H54 (cell line): ENCODE data around the gene EPB41L5.
"Not testable (repeated sequence)": the region's sequence is repeated elsewhere in the genome, so short reads cannot be mapped to it uniquely, and the experiment has no call there.

ENCODE experiments used
- DNase-seq: peaks from one replicate; pipeline ENCODE4 v3.0.0; 2011; ENCODE audit warnings: low spot score, mixed read lengths; ENCODE audit not compliant: insufficient read length
- FAIRE-seq: peaks from 3 replicates; lab custom pipeline; 2011; peaks lifted over from hg19 to GRCh38; lab: Jason Lieb, UNC
- POLR2A ChIP-seq: IDR thresholded peaks from 2 replicates; pipeline ENCODE4 v1.6.1; 2011; ENCODE audit warnings: low read depth, mild to moderate bottlenecking, low read length

The EPB41L5 gene

DNA sequence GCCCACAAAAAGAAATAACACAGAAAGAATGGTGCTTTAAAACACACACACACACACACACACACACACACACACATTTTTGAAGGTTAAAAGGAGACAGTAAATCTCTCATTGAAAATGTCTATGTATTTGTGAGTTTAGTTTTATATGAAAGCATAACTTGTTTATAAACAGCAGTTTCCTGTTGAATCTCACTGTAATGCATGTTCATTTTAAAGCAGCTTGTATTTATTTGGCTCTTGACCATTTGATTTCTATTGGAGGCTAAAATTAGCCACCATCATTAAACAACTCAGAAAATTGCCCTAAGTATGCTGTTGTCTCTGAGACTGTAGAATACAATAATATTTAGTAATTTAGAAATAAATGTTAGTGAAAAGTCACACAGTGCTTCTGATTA, 115.3 kb downstream of the EPB41L5 start:
- TF ChIP-seq POLR2A = no peak
- FAIRE-seq = no peak
- DNase-seq = no peak

DNA sequence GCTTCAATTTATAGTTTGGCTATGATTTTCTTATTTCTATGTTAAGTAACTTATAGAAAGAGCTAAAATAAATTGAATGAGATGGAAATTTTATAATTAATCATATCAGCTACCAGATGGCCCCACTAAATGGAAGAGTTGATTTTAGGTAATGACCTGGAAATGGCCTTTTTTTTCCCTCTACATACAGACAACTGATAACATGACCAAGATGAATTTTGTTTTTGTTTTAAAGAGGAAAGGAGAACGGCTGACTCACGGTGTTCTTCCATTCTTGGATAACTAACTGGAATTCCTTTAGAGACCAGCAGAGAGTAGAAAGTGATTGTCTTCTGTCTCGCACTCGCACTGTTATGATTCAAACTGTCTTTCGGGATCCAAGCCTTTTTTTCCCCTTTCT, 119.3 kb downstream of the EPB41L5 start:
- peak; percentile 84 for FAIRE-seq
- no peak for TF ChIP-seq POLR2A
- no peak for DNase-seq

DNA sequence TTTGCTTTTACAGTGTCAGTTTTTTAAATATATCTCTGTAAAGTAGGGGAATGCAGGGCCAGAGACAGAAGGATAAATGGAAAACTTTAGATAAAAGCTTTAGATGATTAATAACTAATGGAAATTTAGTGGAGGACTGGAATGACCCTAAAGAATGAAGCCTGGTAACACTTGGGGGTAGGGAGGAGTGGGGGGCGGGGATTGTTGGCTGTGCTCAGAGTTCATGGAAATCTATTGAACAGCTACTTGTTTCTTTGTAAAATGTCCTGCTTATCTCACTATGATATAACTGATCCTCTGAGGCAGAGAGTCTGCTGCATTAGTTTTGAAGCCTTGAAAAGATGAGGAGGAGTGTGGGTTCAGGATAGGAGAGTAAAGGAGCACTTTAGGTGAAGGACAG, 119.8 kb downstream of the EPB41L5 start:
- no peak for TF ChIP-seq POLR2A
- FAIRE-seq (no peak), DNase-seq (no peak)

DNA sequence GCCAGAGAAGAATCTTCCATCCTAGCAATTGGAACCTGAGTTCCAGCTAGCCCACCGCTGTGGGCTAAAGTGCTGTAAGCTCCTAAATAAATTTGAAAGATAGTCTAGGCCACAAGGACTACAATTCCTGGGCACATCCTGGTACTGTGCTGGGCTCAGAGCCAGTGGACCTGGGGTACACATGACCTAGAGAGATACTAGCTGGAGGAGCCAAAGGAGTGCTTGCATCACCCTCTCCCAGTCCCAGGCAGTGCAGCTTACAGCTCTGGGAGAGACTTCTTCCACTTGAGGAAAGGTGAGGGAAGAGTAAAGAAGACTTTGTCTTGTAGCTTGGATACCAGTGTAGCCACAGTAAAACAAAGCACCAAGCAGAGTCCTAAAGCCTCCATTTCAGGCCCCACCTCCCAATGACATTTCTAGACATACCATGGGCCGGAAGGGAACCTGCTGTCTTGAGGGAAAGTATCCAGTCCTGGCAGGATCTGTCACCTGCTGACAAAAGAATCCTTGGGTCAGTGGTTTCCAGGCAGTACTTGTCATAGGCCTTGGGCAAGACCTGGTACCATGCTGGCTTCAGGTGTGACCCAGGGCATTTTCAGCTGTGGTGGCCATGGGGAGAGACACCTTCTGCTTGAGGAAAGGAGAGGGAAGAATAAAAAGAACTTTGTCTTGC, 120.8 kb downstream of the EPB41L5 start:
- TF ChIP-seq POLR2A = no peak
- FAIRE-seq (no peak), DNase-seq (no peak)

DNA sequence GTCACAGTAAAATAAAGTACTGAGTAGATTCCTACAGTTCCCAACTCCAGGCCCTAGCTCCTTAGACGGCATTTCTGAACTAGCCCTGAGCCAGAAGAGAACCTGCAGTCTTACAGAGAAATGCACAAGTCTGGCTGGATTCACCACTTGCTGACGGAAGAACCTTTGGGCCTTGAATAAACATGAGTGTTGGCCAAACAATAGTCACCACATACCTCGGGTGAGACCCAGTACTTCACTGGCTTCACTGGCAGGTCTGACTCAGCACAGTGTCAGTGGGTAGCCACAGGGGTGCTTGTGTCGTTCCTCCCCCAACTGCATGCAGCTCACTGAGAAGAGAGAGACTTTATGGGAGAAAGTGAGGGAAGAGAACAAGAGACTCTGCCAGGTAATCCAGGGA, 121.4 kb downstream of the EPB41L5 start:
- peak; percentile 100 for FAIRE-seq
- DNase-seq = peak; percentile 60
- no peak for TF ChIP-seq POLR2A

DNA sequence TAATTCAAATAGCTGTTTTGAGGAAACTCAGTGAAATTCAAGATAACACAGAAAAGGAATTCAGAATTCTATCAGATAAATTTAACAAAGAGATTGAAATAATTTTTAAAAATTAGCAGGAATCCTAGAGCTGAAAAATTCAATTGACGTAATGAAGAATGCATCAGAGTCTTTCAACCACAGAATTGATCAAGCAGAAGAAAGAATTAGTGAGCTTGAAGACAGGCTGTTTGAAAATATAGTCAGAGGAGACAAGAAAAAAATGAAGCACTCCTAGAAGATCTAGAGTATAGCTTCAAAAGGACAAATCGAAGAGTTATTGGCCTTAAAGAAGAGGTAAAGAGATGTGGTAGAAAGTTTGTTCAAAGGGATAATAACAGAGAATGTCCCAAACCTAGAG, 122.1 kb downstream of the EPB41L5 start:
- not testable (repeated sequence) for FAIRE-seq

DNA sequence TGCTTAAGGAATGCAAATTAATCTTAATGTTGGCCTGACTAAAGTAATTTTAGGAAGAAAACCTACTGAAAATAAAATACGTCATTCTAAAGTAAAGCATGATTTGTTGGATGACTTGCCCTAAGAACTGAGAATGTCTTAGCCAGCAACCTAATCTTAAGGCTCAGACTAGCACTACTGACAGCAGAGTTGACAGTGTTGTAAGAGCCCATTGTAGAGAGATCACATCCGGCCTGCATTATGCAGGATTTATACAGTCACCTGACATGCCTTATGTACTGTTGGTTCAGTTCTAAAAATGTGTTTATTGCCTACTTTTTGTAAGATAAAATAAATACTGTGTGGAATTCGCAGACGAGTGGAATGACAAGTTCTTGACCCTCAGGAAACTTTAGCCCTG, 128.0 kb downstream of the EPB41L5 start:
- FAIRE-seq (no peak), DNase-seq (no peak)
- TF ChIP-seq POLR2A = no peak

More for the DNA sequence above, 122.1 kb downstream of the EPB41L5 start:
- not testable (repeated sequence) for DNase-seq

DNA sequence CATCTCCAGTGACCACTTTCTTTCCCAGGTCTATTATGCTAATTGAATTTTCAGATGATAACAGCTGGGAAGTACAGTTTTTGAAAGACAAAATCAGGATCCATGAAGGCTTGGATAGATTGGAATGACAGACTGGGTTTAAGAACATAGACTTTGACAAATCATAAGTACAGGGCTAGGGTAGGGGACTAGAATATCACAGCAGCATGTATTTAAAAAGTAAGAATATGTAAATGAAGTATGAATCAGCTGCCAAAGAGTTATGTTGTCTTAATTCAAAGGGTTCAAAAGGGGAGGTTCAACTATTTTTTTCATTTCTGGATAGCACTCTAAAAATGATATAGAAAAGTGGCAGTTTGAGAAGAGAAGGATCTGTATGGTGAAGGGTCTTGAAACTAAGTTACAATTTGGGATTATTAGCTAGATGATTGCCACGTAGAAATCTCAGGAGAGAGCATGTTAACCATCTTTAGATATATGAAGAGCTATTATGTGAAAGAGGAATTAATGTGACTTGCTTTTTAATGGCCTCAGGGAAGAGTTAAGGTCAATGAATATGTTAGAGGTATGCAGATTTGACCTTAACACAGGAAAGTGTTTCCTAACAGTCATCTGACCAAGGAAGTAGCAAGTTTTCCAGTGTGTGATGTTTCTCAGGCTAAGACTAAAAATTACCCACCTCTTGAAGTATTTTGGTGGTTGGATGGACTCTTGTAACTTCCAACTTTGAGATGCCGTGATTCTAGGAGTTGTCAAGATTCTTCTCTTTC, 128.6 kb downstream of the EPB41L5 start:
- TF ChIP-seq POLR2A = no peak
- no peak for DNase-seq
- no peak for FAIRE-seq

DNA sequence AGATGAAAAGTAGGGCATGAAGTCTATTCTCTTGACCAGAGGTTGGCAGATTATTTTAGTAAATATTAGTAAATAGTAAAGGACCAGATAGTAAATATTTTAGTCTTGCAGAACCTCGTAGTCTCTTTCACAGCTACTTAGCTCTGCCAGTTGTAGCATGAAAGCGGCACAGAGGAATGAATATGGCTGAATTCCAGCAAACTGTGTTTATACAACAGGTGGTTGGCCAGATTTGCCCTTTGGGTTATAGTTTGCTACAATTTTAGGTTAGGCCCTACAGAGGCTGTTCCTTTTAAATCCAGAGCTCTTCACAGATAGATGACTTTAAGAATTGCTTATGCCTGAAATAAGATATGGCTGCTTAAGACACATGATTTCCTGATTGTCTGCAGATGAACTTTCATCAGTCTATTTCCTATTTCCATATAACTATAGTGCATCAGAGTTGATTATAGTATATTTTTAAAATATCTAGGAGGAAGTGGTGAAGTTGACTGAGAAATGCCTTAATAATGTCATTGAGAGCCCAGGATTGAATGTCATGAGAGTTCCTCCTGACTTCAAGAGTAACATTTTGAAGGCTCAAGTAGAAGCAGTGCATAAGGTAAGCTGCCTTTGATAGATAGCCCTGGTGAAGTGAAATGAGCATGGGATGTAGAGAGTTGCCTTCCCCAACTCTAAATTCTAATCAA, 129.8 kb downstream of the EPB41L5 start:
- no peak for TF ChIP-seq POLR2A
- FAIRE-seq (no peak), DNase-seq (no peak)

DNA sequence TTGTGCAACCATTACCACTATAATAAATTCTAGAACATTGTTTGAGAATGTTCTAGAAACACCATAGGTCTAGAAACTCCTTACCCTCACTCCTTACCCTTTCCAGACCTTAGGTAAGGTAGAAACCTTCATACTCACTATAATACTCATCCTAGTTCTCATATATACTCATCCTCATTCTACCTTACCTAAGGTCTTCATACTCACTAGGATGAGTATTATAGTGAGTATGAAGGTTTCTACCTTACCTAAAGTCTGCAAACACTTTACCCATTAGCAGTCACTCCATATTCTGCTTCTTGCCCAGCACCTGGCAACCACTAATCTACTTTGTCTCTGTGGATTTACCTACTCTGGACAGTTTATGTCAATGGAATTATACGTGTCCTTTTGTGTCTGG, 135.4 kb downstream of the EPB41L5 start:
- DNase-seq (no peak), FAIRE-seq (no peak)
- no peak for TF ChIP-seq POLR2A

DNA sequence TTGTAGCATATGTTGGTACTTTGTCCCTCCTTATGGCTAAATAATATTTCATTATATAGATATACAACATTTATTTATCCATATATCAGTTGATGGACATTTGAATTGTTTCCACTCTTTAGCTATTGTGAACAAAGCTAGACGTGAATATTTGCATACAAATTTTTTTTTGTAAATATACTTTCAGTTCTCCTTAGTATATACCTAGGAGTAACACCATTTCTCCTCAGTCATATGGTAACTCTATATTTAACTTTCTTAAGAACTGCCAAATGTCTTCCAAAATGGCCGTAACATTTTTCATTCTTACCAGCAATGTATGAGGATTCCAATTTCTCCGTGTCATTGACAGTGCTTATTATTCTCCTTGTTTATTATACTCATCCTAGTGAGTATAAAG, 135.8 kb downstream of the EPB41L5 start:
- DNase-seq = no peak
- no peak for FAIRE-seq
- no peak for TF ChIP-seq POLR2A

DNA sequence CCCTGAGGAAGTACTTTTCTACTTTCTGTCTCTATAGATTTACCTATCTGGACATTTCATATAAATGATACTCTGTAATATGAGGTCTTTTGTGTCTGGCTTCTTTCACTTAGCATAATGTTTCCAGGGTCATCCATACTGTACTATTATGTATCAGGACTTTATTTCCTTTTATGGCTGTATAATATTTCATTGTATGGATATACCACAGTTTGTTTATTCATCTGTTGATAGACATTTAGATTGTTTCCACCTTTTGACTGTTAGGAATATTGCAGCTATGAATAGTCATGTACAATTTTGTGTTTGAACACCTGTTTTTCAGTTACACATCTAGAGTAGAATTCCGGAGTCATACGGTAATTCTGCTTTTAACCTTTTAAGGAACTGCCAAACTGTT, 136.5 kb downstream of the EPB41L5 start:
- TF ChIP-seq POLR2A = no peak
- no peak for DNase-seq
- FAIRE-seq = no peak

DNA sequence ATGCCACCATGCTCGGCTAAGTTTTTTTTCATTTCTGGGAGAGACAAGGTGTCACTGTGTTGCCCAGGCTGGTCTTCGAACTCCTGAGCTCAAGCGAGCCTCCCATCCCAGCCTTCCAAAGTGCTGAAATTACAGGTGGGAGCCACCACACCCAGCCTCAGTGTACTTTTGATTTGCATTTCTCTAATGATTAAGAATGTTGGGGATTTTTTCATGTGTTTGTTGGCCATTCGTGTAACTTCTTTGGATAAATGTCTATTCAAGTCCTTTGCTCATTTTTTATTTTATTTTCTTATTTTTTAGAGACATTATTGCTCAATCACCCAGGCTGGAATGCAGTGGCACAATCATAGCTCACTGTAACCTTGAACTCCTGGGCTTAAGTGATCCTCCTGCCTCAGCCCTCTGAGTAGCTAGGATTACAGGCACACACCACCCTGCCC, 137.2 kb downstream of the EPB41L5 start:
- TF ChIP-seq POLR2A = no peak
- FAIRE-seq (no peak), DNase-seq (no peak)

DNA sequence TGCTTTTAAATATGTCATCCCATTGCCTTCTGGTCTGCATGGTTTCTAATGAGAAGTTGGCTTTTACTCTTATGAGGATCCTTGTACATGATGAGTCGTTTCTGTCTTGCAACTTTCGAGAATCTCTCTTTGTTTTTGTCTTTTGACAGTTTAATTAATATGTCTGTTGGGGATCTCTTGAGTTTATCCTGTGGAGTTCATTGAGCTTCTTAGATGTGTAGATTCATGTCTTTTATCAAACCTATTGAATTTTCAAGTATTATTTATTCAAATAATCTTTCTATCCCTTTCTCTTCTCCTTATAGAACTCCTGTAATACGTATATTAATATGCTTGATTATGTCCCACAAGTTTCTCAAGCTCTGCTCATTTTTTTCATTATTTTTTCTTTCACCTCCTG, 142.4 kb downstream of the EPB41L5 start:
- FAIRE-seq = no peak
- TF ChIP-seq POLR2A = no peak
- DNase-seq = no peak

DNA sequence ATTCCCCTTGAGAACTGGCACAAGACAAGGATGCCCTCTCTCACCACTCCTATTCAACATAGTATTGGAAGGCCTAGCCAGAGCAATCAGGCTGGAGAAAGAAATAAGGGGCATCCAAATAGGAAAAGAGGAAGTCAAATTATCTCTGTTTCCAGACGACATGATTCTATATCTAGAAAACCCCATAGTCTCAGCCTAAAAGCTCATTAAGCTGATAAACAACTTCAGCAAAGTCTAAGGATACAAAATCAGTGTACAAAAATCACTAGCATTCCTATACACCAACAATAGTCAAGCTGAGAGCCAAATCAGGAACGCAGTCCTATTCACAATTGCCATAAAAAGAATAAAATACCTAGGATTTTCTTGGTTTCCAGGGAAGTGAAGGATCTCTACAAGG, 145.8 kb downstream of the EPB41L5 start:
- DNase-seq, FAIRE-seq: not testable (repeated sequence)
